H1 (cell line): ENCODE measurements around the gene MICU2. TPM values are rescaled to one million over a fixed set of nuclear protein-coding genes. Genes with fewer than 3 reads are reported as not detected.
A peak's percentile ranks its signal among the peaks of the same experiment; 100 is the strongest.

Source experiments
- CHD2 ChIP-seq: IDR thresholded peaks from 2 replicates; pipeline ENCODE4 v1.6.1; 2012; ENCODE audit warnings: low read length, improper control_type of control experiment
- CHD7 ChIP-seq: fragments of 300-600 bp; sonication (generic); IDR thresholded peaks from 2 replicates; pipeline ENCODE4 v1.7.1; 2012; ENCODE audit warnings: low read length, moderate library complexity, mild to moderate bottlenecking, inconsistent platforms; ENCODE audit not compliant: insufficient replicate concordance
- EP300 ChIP-seq, 2 experiments: IDR thresholded peaks; 1 replicate in 1 of 2; 2 replicates in 1 of 2; pipeline ENCODE4 v1.6.1; 2011 to 2012; ENCODE audit warnings: low read depth in 2 of 2, low read length in 2 of 2, mild to moderate bottlenecking in 2 of 2, borderline replicate concordance in 1 of 2, inconsistent platforms in 1 of 2, moderate library complexity in 1 of 2
- SIN3A ChIP-seq, 2 experiments: IDR thresholded peaks in 1 of 2; conservative IDR thresholded peaks in 1 of 2; 2 replicates each; pipeline ENCODE4 v1.6.1; 2011 to 2012; ENCODE audit warnings: low read length in 2 of 2, improper control_type of control experiment in 1 of 2, low read depth in 1 of 2, mild to moderate bottlenecking in 1 of 2
- SUZ12 ChIP-seq: fragments of 200-600 bp; sonication (generic); IDR thresholded peaks from 2 replicates; pipeline ENCODE4 v1.6.1; 2012; ENCODE audit warnings: mild to moderate bottlenecking, inconsistent platforms, low read length, moderate library complexity, mixed read lengths
- TEAD4 ChIP-seq: IDR thresholded peaks from 2 replicates; pipeline ENCODE4 v1.6.1; 2012; ENCODE audit warnings: low read depth, low read length, inconsistent platforms, mixed read lengths
- USF2 ChIP-seq: IDR thresholded peaks from 2 replicates; pipeline ENCODE4 v1.6.1; 2011; ENCODE audit warnings: low read length, improper control_type of control experiment
- polyA plus RNA-seq, 7 experiments: library from polyadenylated mRNA; depleted of rRNA in 3 of 7; stranded (reverse) in 5 of 7; unstranded in 2 of 7; fragments of >200 nt in 5 of 7; fragments of 200-250 nt in 2 of 7; gene quantifications; 1 replicate in 5 of 7; 2 replicates in 1 of 7; 4 replicates in 1 of 7; pipeline versions ENCODE4 v1.2.1 to v1.2.3, GENCODE V29; 2011 to 2013; ENCODE audit warnings: missing spikeins in 2 of 7, mixed read lengths in 2 of 7
- total RNA-seq: library from RNA; stranded (reverse); fragmentation: NEBNext Ultra II Directional; extraction: Animal tissue kit (Norgen Biotek cat#: 25700); gene quantifications from 2 replicates; pipeline ENCODE4 v1.2.1, GENCODE V29; 2021

Gene MICU2
- total and polyA plus RNA-seq, 2 of the 8 experiments (the other 6 are each of a cell fraction or from before 2014, with no cell fraction given): 34.6 to 36.5 TPM

- no peak for TF ChIP-seq CHD7
- no peak for TF ChIP-seq TEAD4
- TF ChIP-seq EP300 (IDR thresholded peaks at IDR 0.05; ENCODE audit: borderline replicate concordance in 1 of 2, low read depth in 2 of 2, low read length in 2 of 2): no peak
- peak in 1 of 2 experiments; percentile 78; a peak in 1 of 4 replicates for TF ChIP-seq SIN3A (conservative IDR thresholded peaks at IDR 0.05 in 1 of 2, IDR thresholded peaks at IDR 0.05 in 1 of 2; ENCODE audit: low read depth in 1 of 2, low read length in 2 of 2)
- TF ChIP-seq CHD2: peak; percentile 98
- no peak for TF ChIP-seq USF2
- no peak for TF ChIP-seq SUZ12
Measured at GRCh38 chr13:21603531-21604448, at the start of gene MICU2 (continued).
